ENCODE measurements around the gene STC2.

The STC2 gene

DNA sequence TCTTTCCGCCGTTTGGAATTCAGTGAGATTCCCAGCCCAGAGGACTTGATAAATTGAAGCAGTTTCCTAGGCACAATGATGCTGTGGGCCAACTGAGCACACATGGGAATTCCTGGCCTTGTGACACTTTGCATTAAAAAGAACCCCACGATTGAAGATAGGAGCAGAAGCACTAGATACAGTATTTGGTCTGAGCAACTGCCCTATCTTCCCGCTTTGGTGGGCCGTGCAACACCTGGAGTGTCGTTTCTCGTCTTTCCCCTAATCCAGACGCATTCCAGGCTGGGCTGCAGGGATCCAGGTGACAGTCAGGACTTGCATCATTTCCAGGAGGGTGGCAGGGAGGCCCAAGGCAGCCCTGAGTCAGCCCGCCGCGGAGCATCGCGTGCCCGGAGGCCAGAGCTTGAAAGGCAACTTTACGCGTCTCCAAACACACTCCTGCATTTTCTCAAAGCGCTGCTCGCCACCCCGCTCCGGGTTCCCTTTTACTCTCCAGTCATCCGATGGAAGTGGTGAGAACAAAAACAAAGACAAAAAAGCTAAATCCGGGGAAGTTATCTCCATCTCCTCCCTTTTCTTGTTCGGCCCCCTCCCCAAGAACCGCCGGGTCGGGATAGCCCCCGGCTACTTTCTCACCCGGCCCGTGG, 753 bp upstream of the STC2 start:
- DNase-seq = no peak

DNA sequence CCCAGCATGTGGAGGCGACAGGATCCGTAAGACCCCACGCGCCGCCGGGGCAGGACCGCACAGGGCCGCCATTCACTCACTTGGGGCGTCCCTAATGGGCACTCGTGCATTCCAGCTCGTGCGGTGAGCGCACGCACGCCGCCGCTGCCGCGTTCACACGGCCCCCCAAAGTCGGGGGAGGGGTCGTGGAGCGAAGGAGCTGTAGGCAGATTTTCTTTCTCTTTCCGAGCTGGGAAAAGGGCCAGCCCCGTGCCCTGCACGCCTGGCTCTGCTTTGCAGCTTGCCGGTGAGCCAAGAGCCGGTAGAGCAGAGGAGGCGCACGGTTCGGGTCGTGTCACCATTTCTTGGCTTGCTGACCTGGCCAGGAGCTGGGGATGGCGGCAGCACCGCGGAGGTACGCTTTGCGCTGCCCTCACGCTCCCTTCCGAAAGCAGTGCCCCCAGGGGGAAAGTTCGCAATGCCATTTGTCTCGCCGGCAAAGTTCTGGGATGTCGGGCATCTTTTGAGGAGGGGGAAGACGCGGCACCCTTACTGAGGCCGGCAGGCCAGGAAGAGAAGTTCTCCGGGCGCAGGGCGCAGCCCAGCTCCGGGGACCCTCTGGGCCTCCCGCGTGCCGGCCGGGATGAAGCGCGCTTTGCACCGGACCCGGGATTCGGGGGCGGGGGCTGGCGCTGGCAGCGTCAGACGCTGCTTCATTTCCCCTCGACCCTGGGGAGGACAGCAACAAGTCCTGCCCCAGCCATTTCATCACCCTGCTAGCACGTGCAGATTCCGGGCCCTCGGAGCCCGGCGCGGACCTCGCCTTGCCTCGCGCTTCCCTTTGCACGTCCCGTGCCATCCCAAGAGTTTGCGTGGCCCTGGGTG, 898 bp downstream of the STC2 start:
- no peak for DNase-seq

DNA sequence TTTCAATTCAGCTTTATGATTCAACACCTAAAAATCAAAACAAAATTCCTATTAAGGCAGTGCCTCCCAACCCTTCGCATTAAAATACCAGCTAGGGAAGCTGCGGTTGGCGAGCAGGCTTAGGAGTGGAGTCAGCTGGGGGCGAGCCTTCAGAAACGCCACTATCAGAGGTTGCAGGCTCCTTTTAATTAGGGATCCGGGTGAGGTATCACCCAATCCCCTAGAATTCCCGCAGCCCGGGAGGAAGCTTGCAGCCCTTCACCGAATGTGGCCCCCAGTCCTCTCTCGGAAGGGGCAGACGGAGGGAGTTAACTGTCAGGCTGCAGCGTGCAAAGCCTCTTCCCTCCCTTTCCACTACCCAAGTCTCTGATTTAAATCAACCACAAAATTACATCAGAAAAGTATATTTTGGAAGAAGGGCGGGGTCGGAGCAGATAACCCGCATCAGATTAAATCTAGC, 1.7 kb downstream of the STC2 start:
- DNase-seq = no peak

DNA sequence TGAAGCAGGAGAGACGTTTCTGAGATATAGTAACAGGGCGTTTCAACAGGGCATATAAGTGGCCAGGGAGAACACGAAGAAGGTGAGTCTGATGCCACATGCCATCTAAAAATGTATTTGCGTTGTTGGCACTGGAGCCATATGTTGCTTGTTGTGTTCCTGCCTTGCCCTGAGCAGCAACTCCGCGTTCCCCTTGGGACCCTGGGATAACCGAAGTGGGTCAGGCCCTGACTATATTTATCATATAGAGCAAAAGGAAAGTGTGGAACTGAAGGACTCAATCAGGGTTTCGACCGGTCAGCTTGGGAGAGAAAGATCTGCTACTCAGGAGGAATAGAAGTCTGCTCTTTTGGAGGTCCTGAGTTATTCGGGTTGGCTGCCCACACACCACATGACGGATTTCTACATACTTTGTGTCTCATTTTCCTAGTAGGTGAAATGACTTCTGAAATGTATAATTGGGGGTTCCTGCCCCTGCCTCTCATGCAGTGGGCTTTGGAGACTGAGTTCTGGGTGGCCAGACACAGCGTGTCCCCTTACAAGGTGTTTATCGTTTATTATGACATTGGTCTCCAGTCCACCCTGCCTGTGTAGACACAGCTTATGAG, 3.0 kb downstream of the STC2 start:
- no peak for DNase-seq

DNA sequence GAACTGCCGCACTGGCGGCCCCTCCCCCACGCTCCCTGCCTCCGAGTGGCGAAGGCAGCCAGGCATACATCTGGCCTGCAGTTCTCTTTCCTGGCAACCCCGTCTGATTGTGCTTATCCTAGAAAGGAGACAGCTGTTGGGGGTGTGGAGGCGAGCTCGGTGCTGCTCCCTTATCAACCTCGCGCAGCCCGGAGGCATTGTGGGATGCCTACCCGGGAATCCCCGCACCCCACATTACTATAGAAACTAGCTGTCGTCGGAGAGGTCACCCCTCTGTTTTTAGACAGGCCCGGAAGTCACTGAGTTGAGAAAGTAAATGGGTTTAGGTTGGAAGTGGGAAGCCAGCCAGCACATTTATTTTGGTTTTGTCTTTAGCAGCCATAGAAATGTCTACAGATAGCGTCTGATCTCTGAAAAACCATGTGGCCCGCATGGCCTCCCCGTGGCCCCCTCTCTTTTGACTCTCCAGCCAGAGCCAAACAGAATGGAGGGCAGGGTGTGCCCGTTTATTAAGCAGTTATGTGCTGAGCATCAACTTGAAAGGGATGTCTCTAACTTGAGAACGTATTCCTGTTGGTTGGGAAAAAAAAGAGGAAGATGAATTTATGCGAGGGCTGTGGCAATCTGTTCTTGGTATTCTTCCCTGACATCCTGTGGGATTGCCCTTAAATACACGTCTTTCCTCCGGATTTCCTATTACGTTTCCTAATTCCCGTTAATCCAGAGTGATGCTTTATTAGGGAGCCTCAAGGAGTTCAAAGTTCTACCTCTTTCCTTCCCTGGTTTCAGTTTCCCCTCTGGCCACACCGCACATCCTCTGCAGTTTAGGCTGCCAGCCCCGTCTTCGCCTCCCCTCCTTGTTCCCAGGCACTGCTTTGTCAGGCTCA, 3.9 kb downstream of the STC2 start:
- DNase-seq = no peak

DNA sequence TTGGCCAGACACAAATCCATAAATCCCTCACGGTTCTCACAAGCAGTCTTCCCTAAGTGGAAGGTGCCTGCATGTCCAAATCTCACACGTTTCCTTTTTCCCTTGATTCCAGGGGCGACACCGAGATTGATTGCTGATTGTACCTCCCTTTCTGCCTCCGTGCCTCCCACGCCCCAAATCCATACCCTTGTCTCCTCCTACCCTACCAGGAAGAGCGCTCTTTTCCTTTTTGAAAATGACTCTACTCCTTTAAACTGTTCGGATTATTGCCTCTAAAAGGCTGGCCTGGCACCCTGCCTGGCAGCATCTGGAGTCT, 4.5 kb downstream of the STC2 start:
- DNase-seq = no peak

DNA sequence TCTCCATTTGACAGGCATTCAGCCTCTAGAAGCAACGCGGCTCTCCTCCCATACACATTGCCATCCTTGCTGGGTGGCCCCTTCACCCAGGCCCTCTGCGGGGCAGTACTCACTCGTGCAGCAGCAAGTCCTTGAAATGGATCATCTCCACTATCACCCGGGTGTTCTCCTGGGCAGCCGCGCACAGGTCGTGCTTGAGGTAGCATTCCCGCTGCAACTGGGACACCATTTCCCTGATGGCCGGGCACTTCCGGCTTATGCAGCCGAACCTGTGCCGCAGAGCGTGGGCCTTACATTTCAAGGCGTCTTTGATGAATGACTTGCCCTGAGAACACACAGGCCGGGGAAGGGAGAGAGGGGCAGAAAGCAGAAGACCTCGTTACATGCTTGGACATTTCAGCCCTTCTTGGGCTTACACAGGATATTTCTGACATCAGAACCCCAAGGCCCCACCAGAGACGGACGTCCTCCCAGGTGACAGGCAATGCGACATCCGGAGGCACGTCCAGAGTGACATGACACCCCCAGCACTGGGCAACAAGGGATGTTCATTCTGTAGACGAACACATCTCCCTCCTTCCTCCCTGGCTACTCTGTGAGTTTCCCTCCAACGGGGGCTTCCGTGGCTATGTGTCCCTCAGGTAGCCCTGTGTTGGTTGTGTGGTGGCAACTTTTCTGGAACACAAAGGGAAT, 5.0 kb downstream of the STC2 start:
- no peak for DNase-seq

DNA sequence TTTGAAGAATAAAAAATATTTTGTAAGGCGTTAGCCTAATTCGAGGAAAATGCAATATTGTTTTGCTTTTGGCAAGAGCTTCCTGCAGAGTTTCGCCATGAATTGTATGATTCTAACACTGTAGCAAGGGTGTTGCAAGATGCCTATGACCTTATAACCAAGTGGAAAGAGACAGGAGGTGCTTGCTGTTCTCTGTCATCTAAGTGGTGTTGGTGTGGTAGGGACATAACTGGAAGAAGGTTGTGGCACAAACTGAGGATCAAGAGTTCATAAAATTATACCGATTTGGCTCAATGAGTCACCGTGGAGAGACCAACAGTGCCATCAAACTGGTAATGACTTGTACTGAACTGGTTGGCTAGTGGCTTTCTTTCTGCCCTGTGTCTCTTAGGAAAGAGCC, 6.3 kb downstream of the STC2 start:
- no peak for DNase-seq

DNA sequence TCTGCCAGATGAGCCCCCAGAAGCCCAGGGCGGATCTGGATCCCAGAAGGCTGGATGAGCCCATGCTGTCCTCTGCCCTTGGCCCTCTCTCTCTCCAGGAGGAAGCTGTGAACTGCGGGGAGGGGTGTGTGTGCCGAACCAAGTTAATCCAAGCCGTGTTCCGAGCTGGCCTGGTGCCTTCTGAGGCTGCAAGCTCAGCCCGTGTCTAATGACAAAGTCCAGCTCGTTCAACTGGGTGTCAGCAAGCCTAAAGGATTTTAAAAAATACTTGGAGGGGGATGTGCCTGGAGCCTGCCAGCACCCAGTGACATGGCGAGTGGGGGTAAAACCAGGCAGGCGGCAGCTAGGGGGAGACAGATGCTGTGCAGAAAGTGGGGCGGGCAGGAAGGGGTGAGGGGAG, 8.0 kb downstream of the STC2 start:
- DNase-seq = no peak

DNA sequence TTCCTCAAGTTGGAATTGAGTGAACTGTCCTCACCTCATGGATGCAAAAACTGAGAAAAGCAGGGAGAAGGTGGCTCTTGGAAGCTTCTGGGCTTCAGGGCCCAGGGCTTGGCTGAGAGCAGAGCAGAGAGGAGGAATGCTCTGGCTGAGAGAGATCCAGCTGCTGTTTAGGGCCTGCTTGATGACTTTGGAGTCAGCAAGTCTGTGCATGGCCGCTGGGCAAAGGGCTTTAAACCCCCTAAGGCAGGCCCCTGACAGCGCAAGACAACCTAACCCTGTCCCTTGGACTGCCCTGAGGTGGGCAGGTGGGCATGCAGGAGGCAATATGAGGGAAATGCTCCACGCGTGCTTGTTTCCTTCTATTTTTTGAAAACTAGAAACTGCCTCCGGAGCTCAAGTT, 8.6 kb downstream of the STC2 start:
- no peak for DNase-seq

DNA sequence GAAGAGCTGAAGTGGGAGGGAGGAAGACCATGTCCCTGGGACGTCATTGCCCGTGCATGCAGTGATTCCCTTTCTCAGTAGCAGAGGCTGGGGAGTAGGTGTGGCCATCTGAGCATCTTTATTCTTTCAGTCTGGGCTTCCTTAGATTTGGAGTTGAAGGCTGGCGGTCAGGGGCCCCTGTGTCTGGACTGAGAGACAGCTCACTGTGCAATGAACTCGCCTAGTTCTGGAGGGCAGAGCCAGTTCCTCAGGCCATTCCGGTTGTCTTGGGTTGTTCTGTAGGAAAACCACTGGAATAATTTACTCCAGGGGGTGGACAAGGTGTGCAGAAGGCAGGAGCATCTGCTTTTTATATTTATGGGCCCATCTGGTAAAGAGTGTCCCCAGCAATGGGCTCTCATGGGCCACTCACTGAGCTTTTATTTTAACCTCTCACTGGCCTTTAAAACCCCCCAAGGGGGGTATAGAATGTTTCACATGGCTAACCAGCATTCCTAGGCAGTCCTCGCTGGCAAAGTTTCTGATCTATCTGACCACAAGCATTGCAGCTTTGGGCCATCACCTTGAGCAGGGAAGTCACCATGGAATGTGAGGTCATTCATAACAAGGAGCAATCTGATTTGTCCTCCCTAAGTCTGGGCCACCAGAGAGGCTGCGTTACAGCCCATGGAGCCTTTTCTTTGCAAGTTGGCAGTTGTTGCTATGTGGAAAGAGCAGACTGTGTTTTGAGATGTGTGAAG, 9.2 kb downstream of the STC2 start:
- DNase-seq = no peak

DNA sequence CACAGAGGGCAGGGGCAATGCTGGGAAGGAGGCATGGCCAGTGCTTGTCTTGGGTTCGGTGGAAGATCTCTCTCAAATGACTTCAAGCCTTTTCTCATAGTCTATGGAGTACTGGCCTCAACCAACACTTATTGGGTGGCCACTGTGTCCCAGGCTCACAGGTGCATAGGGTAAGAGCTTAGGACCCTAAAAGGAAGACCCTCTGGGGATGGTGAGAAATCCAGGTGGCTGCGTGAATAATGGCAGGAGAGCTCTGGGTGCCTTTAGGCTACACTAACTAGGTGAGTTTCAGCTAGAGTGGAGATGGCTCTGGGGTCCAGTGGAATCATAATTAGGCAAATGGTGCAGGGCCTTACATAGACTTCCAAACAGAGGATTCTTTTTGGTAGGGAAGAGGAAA, 9.9 kb downstream of the STC2 start:
- no peak for DNase-seq

DNA sequence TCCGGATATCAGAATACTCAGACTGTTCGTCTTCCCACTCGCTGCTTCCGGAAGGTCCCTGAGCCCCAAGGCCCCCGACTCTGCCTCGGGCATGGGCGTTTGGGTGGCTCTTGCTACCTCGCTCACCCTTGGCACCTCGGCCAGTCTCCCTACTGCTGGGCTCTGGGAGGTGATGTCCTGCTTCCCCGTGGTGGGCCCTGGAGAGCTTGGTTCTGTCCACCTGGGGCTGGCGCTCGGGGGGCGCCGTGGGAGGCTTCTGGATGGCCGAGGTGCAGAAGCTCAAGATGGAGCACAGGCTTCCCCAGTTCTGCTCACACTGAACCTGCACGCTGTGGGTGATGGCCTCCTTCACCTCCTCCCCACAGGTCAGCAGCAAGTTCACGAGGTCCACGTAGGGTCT, 10.4 kb downstream of the STC2 start:
- DNase-seq = no peak

DNA sequence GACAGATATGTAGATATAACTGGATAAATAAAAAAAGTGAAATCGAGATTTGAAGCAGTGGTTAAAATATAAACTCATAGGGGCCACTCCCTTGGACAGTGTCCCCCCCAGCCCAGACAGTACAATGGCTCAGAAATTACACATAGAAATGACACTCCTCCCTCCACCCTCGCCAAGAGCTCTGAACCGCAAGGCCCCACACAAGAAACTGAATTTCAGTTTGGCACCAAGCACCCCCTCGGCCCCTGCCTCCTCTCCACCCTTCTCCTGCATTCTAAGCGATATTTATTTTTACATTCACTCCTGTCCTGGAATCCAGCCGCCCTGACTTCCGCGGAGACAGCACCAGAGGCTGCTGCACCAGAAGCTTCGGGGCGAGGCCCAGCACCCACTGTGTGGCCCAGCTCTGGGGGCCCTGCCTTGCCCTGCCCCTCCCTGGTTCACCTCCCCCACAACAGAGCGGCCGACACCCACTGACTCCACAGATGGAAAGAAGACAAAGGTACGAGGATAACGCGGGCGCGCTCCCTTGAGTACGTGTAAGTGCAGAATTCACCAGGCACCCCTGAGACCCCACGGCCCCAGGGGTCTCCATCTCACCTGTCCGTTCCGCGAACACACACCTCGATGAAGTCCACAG, 11.0 kb downstream of the STC2 start:
- DNase-seq = no peak

DNA sequence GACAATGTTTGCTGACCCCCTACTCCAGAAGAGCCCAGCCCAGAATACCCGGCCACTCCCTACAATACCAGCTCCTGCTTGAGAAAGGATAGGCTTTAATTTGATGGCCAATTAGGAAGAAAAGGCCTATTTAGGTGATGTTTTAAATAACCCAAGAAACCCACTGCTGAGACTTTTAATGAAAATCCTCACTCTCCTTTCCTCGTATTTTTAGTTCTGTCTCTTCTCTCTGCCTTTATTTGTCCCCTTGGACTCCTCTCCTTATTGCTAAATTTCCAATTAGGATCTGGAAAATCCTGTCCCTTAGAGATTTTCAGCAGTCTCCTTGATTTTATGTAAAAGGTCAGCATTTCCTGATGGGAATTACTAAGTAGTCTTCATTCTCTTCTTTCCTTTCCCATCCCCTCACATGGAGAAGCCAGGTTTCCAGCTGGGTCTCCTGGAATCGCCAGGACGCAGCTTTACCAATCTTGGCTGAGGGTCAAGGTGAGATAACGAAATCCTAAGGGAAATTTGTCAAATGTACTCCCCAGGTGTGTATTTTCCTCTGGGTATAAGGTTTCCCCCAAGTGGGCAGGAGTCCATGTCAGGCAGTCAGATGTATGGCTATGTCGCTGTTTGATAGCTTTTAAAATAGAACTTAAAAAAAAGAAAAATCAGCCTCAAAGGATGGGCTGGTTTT, 11.7 kb downstream of the STC2 start:
- DNase-seq = no peak

DNA sequence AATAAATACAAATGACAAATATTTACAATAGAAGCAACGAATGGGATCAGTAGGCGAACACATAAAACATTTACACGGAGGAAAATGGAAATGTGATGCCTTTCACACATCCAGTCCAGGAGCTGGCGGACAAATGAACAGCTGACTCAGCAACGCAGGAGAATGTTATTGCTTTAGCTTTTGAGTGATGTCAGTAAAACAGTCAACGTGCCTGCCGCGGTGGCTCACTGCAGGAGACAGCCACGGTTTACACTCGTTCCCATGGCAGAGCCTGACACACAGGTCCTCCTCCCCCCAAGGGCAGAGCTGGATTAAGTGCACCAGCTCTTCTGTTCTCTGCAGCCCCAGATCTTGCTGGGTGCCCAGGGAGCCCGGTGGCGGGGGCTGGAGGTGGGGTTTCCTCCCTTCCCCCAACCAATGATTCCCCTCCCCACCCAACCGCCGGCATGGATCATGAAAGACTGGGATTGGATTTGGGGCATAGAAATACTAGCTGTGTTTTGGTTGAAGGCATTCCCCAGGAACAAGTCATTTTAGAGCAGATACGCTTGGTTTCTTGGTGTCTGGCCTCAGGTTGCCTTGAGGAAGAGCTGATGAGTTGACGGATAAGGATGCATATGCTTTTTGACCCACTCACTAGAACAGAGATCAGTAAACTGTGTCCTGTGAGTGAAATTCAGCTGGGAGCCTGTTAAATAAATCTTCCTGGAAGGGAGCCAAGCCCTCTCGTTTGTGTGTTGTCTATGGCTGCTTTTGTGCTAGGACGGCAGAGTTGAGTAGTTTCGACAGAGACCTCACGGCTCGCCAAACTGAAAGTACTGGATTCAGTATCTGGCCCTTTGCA, 12.5 kb downstream of the STC2 start:
- no peak for DNase-seq

DNA sequence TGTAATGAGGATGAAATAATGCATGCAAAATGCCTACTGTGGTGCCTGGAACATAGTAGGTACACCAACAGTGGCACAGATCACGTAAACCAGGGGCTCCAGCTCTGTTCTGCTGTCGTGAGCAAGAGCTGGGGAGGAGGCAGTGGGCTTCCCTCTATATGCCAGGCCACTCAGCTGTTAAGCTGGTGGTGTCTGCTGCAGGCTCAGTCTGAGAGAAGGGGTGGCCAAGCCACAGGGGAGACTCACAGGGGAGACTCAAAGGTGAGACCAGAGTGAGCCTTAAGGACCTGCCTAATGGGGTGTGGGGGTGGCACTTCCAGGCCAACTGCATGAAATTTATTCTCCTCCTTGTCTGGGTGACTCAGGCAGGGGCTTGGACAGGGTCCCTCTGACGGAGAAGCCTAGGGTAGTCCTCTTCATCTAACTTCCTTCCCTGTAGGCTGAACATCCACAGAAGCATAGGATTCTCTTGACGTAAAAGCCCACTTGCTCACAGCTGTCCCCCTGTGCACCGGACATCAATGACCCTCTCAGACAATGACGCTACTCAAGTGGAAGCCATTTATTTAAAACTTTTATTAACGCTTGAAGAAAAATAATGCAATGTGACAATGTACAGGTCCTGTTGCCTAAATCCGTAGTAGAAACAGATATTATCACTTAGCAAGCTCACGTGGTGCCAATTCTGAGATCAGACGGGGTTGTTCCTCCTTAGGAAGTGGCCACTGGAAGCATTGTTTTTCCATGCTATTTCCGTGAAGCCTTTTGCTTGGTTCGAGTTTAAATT, 13.9 kb downstream of the STC2 start:
- DNase-seq = no peak

DNA sequence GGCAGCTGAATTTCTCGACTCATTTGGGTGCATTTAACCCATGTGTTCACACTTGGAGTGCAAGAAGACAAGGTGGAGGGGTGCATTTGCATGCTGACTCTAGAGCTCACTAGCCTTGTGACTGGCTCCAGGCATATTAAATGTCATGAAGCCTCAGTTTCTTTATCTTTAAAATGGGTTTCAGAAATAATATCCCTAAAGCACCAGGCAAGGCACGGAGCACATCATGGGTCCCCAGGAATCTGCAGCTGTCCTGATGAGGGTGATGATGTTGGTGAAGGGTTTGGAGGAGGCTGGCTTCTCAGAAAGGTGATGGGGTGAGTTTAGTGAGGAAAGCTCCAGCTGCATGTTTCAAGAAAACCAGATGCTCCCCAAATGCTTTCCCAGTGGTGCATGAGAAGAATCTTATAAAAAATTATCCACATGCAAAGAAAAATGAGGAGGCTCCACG, 14.8 kb downstream of the STC2 start:
- no peak for DNase-seq

DNA sequence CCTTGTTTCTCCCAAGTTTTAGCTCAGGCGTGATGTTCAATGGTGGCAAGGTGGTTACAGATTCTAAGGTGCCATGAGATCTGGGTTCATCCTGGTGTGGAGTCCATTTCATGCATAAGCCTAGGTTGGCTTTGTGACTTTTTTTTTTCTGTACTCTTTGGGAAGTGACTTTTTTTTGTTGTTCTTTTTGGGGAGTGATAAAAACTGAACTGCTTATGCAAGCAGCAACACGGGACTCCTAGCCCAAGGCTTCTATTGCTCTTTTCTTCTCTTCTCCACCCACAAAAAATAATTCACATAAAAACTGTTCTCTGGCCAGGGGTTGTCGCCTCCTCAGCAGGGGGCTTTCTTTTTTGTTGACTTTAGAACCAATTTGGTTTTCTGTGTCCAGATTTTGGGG, 15.4 kb downstream of the STC2 start:
- no peak for DNase-seq
